Right cardiac atrium (tissue), 5 donors: ENCODE data around the gene HDAC9. TPM values are rescaled to one million over a fixed set of nuclear protein-coding genes. Genes with fewer than 3 reads are reported as not detected.

Experiments used
- ATAC-seq, 2 donors: fragments of 200-7000 bp; cut with Tn5 transposase; one replicate each; pipeline versions ENCODE4 v1.8.0 to v1.9.1; 2020; ENCODE audit warnings: moderate library complexity in 2 of 2, mild to moderate bottlenecking in 1 of 2
- DNase-seq, 3 donors: peaks; one replicate each; pipeline ENCODE4 v3.0.0-alpha.2; 2020
- H3K27ac ChIP-seq: one replicate; pipeline ENCODE4 v1.5.1; 2013; ENCODE audit warnings: mild to moderate bottlenecking, low read length, control low read depth, moderate library complexity
- H3K27me3 ChIP-seq: one replicate; pipeline ENCODE4 v1.6.1; 2013; ENCODE audit not compliant: control insufficient read depth, insufficient read depth
- H3K4me1 ChIP-seq: one replicate; pipeline ENCODE4 v1.6.1; 2013; ENCODE audit warnings: low read length; ENCODE audit not compliant: control insufficient read depth, insufficient read depth
- H3K4me3 ChIP-seq: one replicate; pipeline ENCODE4 v1.5.1; 2013; ENCODE audit warnings: low read length, control low read depth
- H3K9me3 ChIP-seq: one replicate; pipeline ENCODE4 v1.6.1; 2013; ENCODE audit warnings: low read length; ENCODE audit not compliant: control insufficient read depth
- WGBS: extraction: QIAGEN DNeasy Blood & Tissue Kit; methylation state at CpG from one replicate; pipeline ENCODE4 v1.1.7; 2013; 5-methylcytosine and 5-hydroxymethylcytosine counted together
- intact Hi-C, 4 donors: fragments of 100-400 bp; cut with DNase I; formaldehyde crosslinking; loops; one replicate each; pipeline versions ENCODE4 v1.11.0 to v1.14.0; 2022 to 2023
- polyA plus RNA-seq: library from polyadenylated mRNA; stranded (reverse); fragments of 200-250 nt; gene quantifications from one replicate; pipeline ENCODE4 v1.2.3, GENCODE V29; 2013
- total RNA-seq, 4 donors: library from RNA; stranded (reverse); fragmentation: NEBNext Ultra II Directional; extraction: Animal tissue kit (Norgen Biotek cat#: 25700); gene quantifications; one replicate each; pipeline ENCODE4 v1.2.1, GENCODE V29; 2021
- donor health status: healthy with polysubstance abuse.
- donor health status: DM: no; HTN: yes; CAD: no.
- donor health status: DM: no; HTN: no; CAD: no.
- donor health status: DM: no; HTN: yes; CAD: no; lungs with severe emphysema.
- donor health status: DM: yes; HTN: yes; CAD: no.

HDAC9 gene
- total and polyA plus RNA-seq, 5 donors, result 5.5 to 42.2 (median 22.6) TPM

- WGBS, result 45% methylated on average over 3 of the region's 3 CpGs
- Histone ChIP-seq H3K27me3 (no peaks in the 10 kb centered on the region), H3K4me1 (peaks cover 3% of the 10 kb centered on the region), H3K9me3 (no peaks in the 10 kb centered on the region), H3K4me3 (peak overlapping the region; percentile 80), H3K27ac (no peak overlapping the region)
- no peak for DNase-seq
- ATAC-seq, result peak; percentile 62 to 67
- intact Hi-C loops, result loop anchor here in 1 of 4 donors (5.0 kb wide), 1 partner anchor 138 kb away; no protein-coding TSS in a partner anchor
These were observed 634 bp upstream of the HDAC9 start for GRCh38 chr7:18494821-18495408.

DNA sequence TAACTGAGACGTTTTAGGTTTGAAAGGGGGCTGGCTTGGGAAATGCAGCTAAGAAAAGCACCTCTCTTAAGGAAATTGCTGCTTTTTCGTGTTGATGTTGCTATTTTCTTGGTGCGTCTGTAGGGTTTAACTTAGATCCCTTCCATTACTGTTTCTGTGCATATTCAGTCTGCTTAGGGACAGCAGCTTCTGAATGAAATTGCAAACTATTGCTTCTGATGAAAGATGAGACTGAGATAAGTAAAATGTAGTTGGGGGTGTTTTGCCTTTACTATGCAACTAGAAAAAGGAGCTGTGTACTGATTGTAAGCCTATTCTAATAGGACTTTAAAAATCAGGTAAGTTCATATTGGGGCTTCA is 772 bp downstream of the HDAC9 start:
- H3K4me1 ChIP-seq, result peaks cover 3% of the 10 kb centered on the region
- intact Hi-C loops, result no loop called here

DNA sequence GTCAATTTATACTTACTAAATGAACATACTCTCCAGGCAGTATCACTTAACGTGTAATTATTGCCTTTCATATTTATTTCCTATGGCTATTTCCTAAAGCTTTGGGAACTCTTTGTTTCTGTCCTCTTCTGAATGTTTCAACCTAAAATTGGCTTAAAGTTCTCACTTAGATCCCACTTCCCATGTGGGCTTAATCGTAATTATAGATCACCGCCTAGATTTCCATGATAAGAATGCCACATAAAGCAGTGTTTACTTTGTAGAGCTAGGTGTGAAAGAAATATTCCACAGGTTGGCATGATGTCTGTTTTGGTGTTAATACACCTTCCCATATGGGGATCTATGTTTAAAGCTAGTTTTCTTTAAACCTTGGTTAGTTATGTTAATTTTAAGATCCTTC is 1.5 kb downstream of the HDAC9 start:
- 56% methylated on average over 3 of the region's 3 CpGs for WGBS
- intact Hi-C loops, result no loop called here
- DNase-seq, result no peak
- no peaks in the 10 kb centered on the region for H3K9me3 ChIP-seq
- no peak for ATAC-seq
- H3K27me3 ChIP-seq, result no peaks in the 10 kb centered on the region
- peaks cover 3% of the 10 kb centered on the region for H3K4me1 ChIP-seq
- H3K27ac ChIP-seq, result no peak overlapping the region
- H3K4me3 ChIP-seq, result peak overlapping the region; percentile 80

More for the DNA sequence above, 772 bp downstream of the HDAC9 start:
- H3K9me3 ChIP-seq, result no peaks in the 10 kb centered on the region
- DNase-seq, result no peak
- H3K27ac ChIP-seq, result peak overlapping the region; percentile 66
- H3K4me3 ChIP-seq, result peak overlapping the region; percentile 80
- H3K27me3 ChIP-seq, result no peaks in the 10 kb centered on the region
- no peak for ATAC-seq
- 17% methylated on average over 3 of the region's 3 CpGs for WGBS

GRCh38 chr7:18497800-18498199 is 2.3 kb downstream of the HDAC9 start:
- peaks cover 3% of the 10 kb centered on the region for H3K4me1 ChIP-seq
- ATAC-seq (no peak), DNase-seq (no peak)
- intact Hi-C loops, result no loop called here
- no peaks in the 10 kb centered on the region for H3K9me3 ChIP-seq
- no peaks in the 10 kb centered on the region for H3K27me3 ChIP-seq
- H3K4me3 ChIP-seq, result peak overlapping the region; percentile 80
- H3K27ac ChIP-seq, result no peak overlapping the region

- Histone ChIP-seq H3K9me3 (no peaks in the 10 kb centered on the region), H3K4me1 (peaks cover 3% of the 10 kb centered on the region), H3K4me3 (no peak overlapping the region), H3K27me3 (no peaks in the 10 kb centered on the region), H3K27ac (no peak overlapping the region)
- 66% methylated on average over 2 of the region's 2 CpGs for WGBS
- intact Hi-C loops, result no loop called here
- ATAC-seq (no peak), DNase-seq (no peak)
These were observed 2.8 kb downstream of the HDAC9 start for GRCh38 chr7:18498341-18498740.

DNA sequence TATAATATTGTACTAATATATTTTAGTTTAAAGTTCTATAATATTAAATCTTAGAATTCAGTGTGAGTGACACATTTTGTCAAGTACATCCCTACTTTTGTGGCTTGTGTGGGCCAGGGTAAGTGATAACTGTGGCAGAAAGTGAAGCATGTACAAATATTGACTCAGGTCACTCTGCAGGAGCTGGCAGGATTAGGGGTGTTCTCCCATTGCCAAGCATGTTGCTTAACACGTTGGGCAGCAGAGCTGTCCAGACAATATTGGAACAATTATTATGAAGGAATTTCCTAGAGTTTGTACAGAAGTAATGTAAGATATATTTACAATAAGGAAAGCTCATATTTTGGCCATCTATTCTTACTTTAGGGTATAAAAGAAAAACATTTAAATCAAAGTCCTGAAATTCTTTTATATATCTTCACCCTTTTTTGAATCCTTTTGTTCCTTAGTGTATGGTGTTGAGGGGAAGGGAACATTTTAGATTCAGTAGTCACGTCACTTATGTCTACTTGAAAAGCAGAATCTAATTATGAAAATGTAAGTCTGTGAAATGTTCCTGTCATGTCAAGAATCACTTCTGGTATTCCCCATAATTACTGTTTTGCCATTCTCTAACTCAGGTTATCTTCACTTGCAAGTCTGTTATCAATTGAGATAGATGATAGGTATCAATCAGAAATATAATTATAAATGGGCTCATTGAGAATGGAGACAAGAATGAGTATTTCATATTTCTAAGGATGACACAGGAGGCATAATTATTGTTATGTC is 4.0 kb downstream of the HDAC9 start:
- intact Hi-C loops, result no loop called here
- ATAC-seq, result peak; percentile 43 to 47

GRCh38 chr7:18503126-18503866 is 7.7 kb downstream of the HDAC9 start:
- 47% methylated on average over 4 of the region's 4 CpGs for WGBS
- Histone ChIP-seq H3K4me1 (peaks cover 2% of the 10 kb centered on the region), H3K27ac (no peak overlapping the region)

More for the DNA sequence above, 4.0 kb downstream of the HDAC9 start:
- WGBS, result 42% methylated on average over 2 of the region's 2 CpGs
- DNase-seq, result peak in 1 of 3 donors; percentile 12
- Histone ChIP-seq H3K9me3 (no peaks in the 10 kb centered on the region), H3K27ac (peak overlapping the region; percentile 9), H3K27me3 (no peaks in the 10 kb centered on the region), H3K4me1 (peaks cover 3% of the 10 kb centered on the region), H3K4me3 (no peak overlapping the region)

DNA sequence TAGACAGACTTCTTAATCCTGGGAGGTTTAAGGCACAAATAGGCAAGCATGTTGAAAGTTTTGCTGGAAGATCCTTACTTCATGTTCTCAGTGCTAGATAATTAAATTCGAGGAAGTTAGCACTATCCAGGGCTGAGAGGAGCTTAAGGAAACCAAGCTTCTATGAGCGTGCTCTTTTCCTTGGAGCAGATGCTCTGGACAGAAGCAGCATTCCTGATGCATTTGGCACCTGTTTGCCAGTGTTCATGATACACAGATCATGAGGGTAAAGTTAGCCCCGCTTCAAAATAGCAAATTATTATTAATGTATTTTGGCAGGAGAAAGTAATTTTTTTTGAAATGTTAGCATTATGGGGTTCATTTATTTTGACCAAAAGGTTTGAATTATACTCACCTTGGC is 9.4 kb downstream of the HDAC9 start:
- intact Hi-C loops, result no loop called here
- no peaks in the 10 kb centered on the region for H3K9me3 ChIP-seq
- no peaks in the 10 kb centered on the region for H3K27me3 ChIP-seq
- 58% methylated on average over 3 of the region's 3 CpGs for WGBS
- no peak overlapping the region for H3K27ac ChIP-seq
- no peaks in the 10 kb centered on the region for H3K4me1 ChIP-seq
- ATAC-seq (no peak), DNase-seq (no peak)
- no peak overlapping the region for H3K4me3 ChIP-seq

More at GRCh38 chr7:18503126-18503866, 7.7 kb downstream of the HDAC9 start:
- Histone ChIP-seq H3K4me3 (no peak overlapping the region), H3K27me3 (no peaks in the 10 kb centered on the region), H3K9me3 (no peaks in the 10 kb centered on the region)
- ATAC-seq (no peak), DNase-seq (no peak)
- intact Hi-C loops, result no loop called here

DNA sequence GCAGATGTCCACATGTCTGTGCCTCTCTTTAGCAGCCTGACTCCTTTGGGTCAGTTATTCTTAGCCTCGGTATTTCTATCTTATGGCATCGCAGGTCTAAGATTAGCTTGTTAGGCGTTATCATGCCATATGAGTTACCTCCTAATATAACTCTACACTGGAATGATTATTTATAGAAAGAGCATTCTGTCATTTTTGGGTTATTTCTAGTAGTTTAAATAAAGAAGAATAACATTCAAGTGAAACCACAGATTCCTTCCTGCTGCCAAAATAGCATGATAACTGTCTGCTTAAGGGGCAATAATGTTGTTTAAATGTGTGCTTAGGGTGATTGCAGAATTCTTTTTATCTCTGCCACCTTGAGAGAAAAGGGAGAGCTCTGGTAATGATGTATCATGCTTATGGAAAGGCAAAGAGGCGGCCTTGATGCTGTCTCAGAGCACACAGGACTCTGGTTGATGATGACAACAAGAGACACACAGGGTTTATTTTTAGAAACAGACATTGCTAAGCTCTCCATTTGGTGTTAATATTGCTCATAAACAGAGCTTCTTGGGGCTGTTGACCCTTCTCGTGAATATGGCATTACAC is 10.4 kb downstream of the HDAC9 start:
- 40% methylated on average over 5 of the region's 5 CpGs for WGBS
- intact Hi-C loops, result no loop called here
- ATAC-seq (peak in 1 of 2 donors; percentile 51), DNase-seq (no peak)
- Histone ChIP-seq H3K9me3 (no peaks in the 10 kb centered on the region), H3K4me1 (no peaks in the 10 kb centered on the region), H3K27me3 (no peaks in the 10 kb centered on the region), H3K27ac (peak overlapping the region; percentile 68), H3K4me3 (no peak overlapping the region)

- intact Hi-C loops, result no loop called here
- peak overlapping the region; percentile 74 for H3K27ac ChIP-seq
- H3K9me3 ChIP-seq, result no peaks in the 10 kb centered on the region
- DNase-seq, result no peak
- WGBS, result 50% methylated on average over 10 of the region's 10 CpGs
- ATAC-seq, result peak; percentile 65 to 88
- peak overlapping the region; percentile 67 for H3K4me3 ChIP-seq
- H3K27me3 ChIP-seq, result no peaks in the 10 kb centered on the region
- peaks cover 2% of the 10 kb centered on the region for H3K4me1 ChIP-seq
These were observed 13.2 kb downstream of the HDAC9 start for GRCh38 chr7:18508443-18509427.
